ENCODE results near the gene PXDN. TPM values are rescaled to one million over a fixed set of nuclear protein-coding genes. Genes with fewer than 3 reads are reported as not detected.
"Not testable (repeated sequence)": the region's sequence is repeated elsewhere in the genome, so short reads cannot be mapped to it uniquely, and the experiment has no call there.

Gene PXDN
- total RNA-seq, 1 experiment from 2014 or later = 125 TPM

- Histone ChIP-seq H3K27me3 (ENCODE audit: low read length) (no peaks in the 10 kb centered on the region), H4K20me1 (ENCODE audit: low read length) (no peaks in the 10 kb centered on the region), H2AFZ (ENCODE audit: low read length) (no peak overlapping the region), H3K4me2 (ENCODE audit: low read length) (0 out of 2 replicates have a peak overlapping the region, but pooled peaks have one; percentile 64), H3K79me2 (ENCODE audit: low read length) (peaks cover 35% of the 10 kb centered on the region), H3F3A (ENCODE audit: low read length, unreplicated experiment) (peaks cover 22% of the 10 kb centered on the region), H3K36me3 (ENCODE audit: low read depth, low read length) (peaks cover 7% of the 10 kb centered on the region; the same call in 1 of the 2 replicates), H3K9me2 (replicated peaks; ENCODE audit: low read length) (no peaks in the 10 kb centered on the region), H3K27ac (ENCODE audit: low read length) (no peak overlapping the region), H3K4me3 (ENCODE audit: low read length) (no peak overlapping the region), H3K9ac (ENCODE audit: low read length) (peak overlapping the region; percentile 62; the same call in 1 of the 2 replicates), H3K4me1 (ENCODE audit: insufficient read depth, low read length) (peaks cover 51% of the 10 kb centered on the region), H3K9me3 (ENCODE audit: low read length) (no peaks in the 10 kb centered on the region)
- intact Hi-C loops (cut with micrococcal nuclease) = loop anchor here (2.0 kb wide), 2 partner anchors 23 to 113 kb away; no protein-coding TSS in a partner anchor
- no TSS peak for BruUV-seq (replicated peaks)
- DNase-seq = no peak
- CTCF ChIA-PET = no interaction called here
- POLR2A ChIA-PET (ENCODE audit: unreplicated experiment) = no interaction called here
- TF ChIP-seq EZH2 (IDR thresholded peaks at IDR 0.05; ENCODE audit: low read length, unreplicated experiment) (no peak), EZH2phosphoT487 (IDR thresholded peaks at IDR 0.05; ENCODE audit: borderline replicate concordance, low read length) (no peak), CTCF (conservative IDR thresholded peaks at IDR 0.05; ENCODE audit: low read depth, low read length) (no peak)
- ATAC-seq = no peak
Measured at GRCh38 chr2:1623906-1624445, 120.3 kb downstream of the PXDN start.

- no peaks in the 10 kb centered on the region for H3K9me3 ChIP-seq (ENCODE audit: low read length)
- H3K9me2 ChIP-seq (replicated peaks; ENCODE audit: low read length) = no peaks in the 10 kb centered on the region
- H3K27me3 ChIP-seq (ENCODE audit: low read length) = no peaks in the 10 kb centered on the region
- DNase-seq (no peak), ATAC-seq (no peak)
- intact Hi-C loops (cut with micrococcal nuclease) = no loop called here
- no peak for TF ChIP-seq CTCF (conservative IDR thresholded peaks at IDR 0.05; ENCODE audit: low read depth, low read length)
- no peak overlapping the region for H3K9ac ChIP-seq (ENCODE audit: low read length)
- no peak overlapping the region for H3K4me2 ChIP-seq (ENCODE audit: low read length)
- no peak overlapping the region for H3K27ac ChIP-seq (ENCODE audit: low read length)
- no peaks in the 10 kb centered on the region for H4K20me1 ChIP-seq (ENCODE audit: low read length)
- 0 out of 2 replicates have a peak, but pooled peaks cover 2% of the 10 kb centered on the region for H3K36me3 ChIP-seq (ENCODE audit: low read depth, low read length)
- ChIA-PET CTCF (no interaction called here), POLR2A (ENCODE audit: unreplicated experiment) (no interaction called here)
- no peak overlapping the region for H2AFZ ChIP-seq (ENCODE audit: low read length)
- H3K79me2 ChIP-seq (ENCODE audit: low read length) = peaks cover 22% of the 10 kb centered on the region
- H3F3A ChIP-seq (ENCODE audit: low read length, unreplicated experiment) = peaks cover 22% of the 10 kb centered on the region
- peaks cover 52% of the 10 kb centered on the region for H3K4me1 ChIP-seq (ENCODE audit: insufficient read depth, low read length)
- no TSS peak for BruUV-seq (replicated peaks)
- no peak overlapping the region for H3K4me3 ChIP-seq (ENCODE audit: low read length)
Measured at GRCh38 chr2:1622521-1623200, 121.7 kb downstream of the PXDN start.

- H3K4me3 ChIP-seq (ENCODE audit: low read length); BruUV-seq (replicated peaks); H3K9me3 ChIP-seq (ENCODE audit: low read length); POLR2A ChIA-PET (ENCODE audit: unreplicated experiment); ATAC-seq; DNase-seq; H3K27me3 ChIP-seq (ENCODE audit: low read length); H4K20me1 ChIP-seq (ENCODE audit: low read length); H3K9ac ChIP-seq (ENCODE audit: low read length); H3K9me2 ChIP-seq (replicated peaks; ENCODE audit: low read length); CTCF ChIA-PET; H3K4me2 ChIP-seq (ENCODE audit: low read length); H3K27ac ChIP-seq (ENCODE audit: low read length); H3K36me3 ChIP-seq (ENCODE audit: low read depth, low read length); intact Hi-C loops (cut with micrococcal nuclease); H2AFZ ChIP-seq (ENCODE audit: low read length): not testable (repeated sequence)
- H3K4me1 ChIP-seq (ENCODE audit: insufficient read depth, low read length) = peaks cover 50% of the 10 kb centered on the region
- H3F3A ChIP-seq (ENCODE audit: low read length, unreplicated experiment) = peaks cover 15% of the 10 kb centered on the region
- peaks cover 15% of the 10 kb centered on the region for H3K79me2 ChIP-seq (ENCODE audit: low read length)
Measured at GRCh38 chr2:1621976-1622375, 122.3 kb downstream of the PXDN start.

Data from PC-3 (cell line).